ENCODE measurements around the gene FBXL17.

Gene FBXL17

GRCh38 chr5:108345541-108346171 lies 36.2 kb downstream of the FBXL17 start:
- TF ChIP-seq EZH2 (IDR thresholded peaks at IDR 0.05; ENCODE audit: borderline replicate concordance, low read depth, low read length, severe bottlenecking) (no peak), CTCF (IDR thresholded peaks at IDR 0.05; ENCODE audit: borderline replicate concordance, extremely low read depth, low read length, poor library complexity, severe bottlenecking) (peak; percentile 62)
- Histone ChIP-seq H4K20me1 (ENCODE audit: insufficient read depth, low read length) (no peaks in the 10 kb centered on the region), H3K9me3 (ENCODE audit: insufficient read depth, low read length, severe bottlenecking) (no peaks in the 10 kb centered on the region), H2AFZ (ENCODE audit: low read depth, low read length) (no peak overlapping the region), H3K27me3 (ENCODE audit: insufficient read depth, low read length, poor library complexity) (no peaks in the 10 kb centered on the region), H3K4me2 (ENCODE audit: insufficient read depth, low read length) (no peak overlapping the region), H3K27ac (ENCODE audit: low read length) (no peak overlapping the region), H3K79me2 (ENCODE audit: insufficient read depth, low read length) (no peaks in the 10 kb centered on the region), H3K4me3 (ENCODE audit: low read depth in 1 of 2, low read length in 2 of 2) (no peak overlapping the region), H3K4me1 (ENCODE audit: insufficient read depth, low read length) (no peaks in the 10 kb centered on the region), H3K9ac (ENCODE audit: low read depth, low read length) (no peak overlapping the region), H3K36me3 (ENCODE audit: insufficient read depth, low read length) (no peaks in the 10 kb centered on the region)
- no peak for DNase-seq
- ATAC-seq (ENCODE audit: insufficient read depth, low read depth): peak; percentile 88

- Histone ChIP-seq H3K79me2 (ENCODE audit: insufficient read depth, low read length) (no peaks in the 10 kb centered on the region), H3K4me3 (ENCODE audit: low read depth in 1 of 2, low read length in 2 of 2) (no peak overlapping the region), H3K4me1 (ENCODE audit: insufficient read depth, low read length) (no peaks in the 10 kb centered on the region), H3K9ac (ENCODE audit: low read depth, low read length) (no peak overlapping the region), H3K4me2 (ENCODE audit: insufficient read depth, low read length) (no peak overlapping the region), H3K36me3 (ENCODE audit: insufficient read depth, low read length) (no peaks in the 10 kb centered on the region), H3K9me3 (ENCODE audit: insufficient read depth, low read length, severe bottlenecking) (no peaks in the 10 kb centered on the region), H3K27ac (ENCODE audit: low read length) (no peak overlapping the region), H2AFZ (ENCODE audit: low read depth, low read length) (no peak overlapping the region), H4K20me1 (ENCODE audit: insufficient read depth, low read length) (no peaks in the 10 kb centered on the region), H3K27me3 (ENCODE audit: insufficient read depth, low read length, poor library complexity) (no peaks in the 10 kb centered on the region)
- DNase-seq: no peak
- no peak for TF ChIP-seq CTCF (IDR thresholded peaks at IDR 0.05; ENCODE audit: borderline replicate concordance, extremely low read depth, low read length, poor library complexity, severe bottlenecking)
- TF ChIP-seq EZH2 (IDR thresholded peaks at IDR 0.05; ENCODE audit: borderline replicate concordance, low read depth, low read length, severe bottlenecking): no peak
- no peak for ATAC-seq (ENCODE audit: insufficient read depth, low read depth)
These were observed 37.6 kb downstream of the FBXL17 start for GRCh38 chr5:108344103-108344822.

GRCh38 chr5:108341866-108342265 lies 40.0 kb downstream of the FBXL17 start:
- ATAC-seq (ENCODE audit: insufficient read depth, low read depth) (no peak), DNase-seq (no peak)
- H3K27ac ChIP-seq (ENCODE audit: low read length): no peak overlapping the region
- H3K4me1 ChIP-seq (ENCODE audit: insufficient read depth, low read length): no peaks in the 10 kb centered on the region
- no peak overlapping the region for H3K4me3 ChIP-seq (ENCODE audit: low read depth in 1 of 2, low read length in 2 of 2)
- H2AFZ ChIP-seq (ENCODE audit: low read depth, low read length): no peak overlapping the region
- no peaks in the 10 kb centered on the region for H4K20me1 ChIP-seq (ENCODE audit: insufficient read depth, low read length)
- H3K4me2 ChIP-seq (ENCODE audit: insufficient read depth, low read length): no peak overlapping the region
- H3K79me2 ChIP-seq (ENCODE audit: insufficient read depth, low read length): no peaks in the 10 kb centered on the region
- no peaks in the 10 kb centered on the region for H3K36me3 ChIP-seq (ENCODE audit: insufficient read depth, low read length)
- H3K9ac ChIP-seq (ENCODE audit: low read depth, low read length): no peak overlapping the region
- TF ChIP-seq CTCF (IDR thresholded peaks at IDR 0.05; ENCODE audit: borderline replicate concordance, extremely low read depth, low read length, poor library complexity, severe bottlenecking) (no peak), EZH2 (IDR thresholded peaks at IDR 0.05; ENCODE audit: borderline replicate concordance, low read depth, low read length, severe bottlenecking) (no peak)
- H3K9me3 ChIP-seq (ENCODE audit: insufficient read depth, low read length, severe bottlenecking): no peaks in the 10 kb centered on the region
- no peaks in the 10 kb centered on the region for H3K27me3 ChIP-seq (ENCODE audit: insufficient read depth, low read length, poor library complexity)

Measured in DND-41 (cell line).